Measurements from ENCODE around the gene PTGFRN.

- TF ChIP-seq, protein P1, sequence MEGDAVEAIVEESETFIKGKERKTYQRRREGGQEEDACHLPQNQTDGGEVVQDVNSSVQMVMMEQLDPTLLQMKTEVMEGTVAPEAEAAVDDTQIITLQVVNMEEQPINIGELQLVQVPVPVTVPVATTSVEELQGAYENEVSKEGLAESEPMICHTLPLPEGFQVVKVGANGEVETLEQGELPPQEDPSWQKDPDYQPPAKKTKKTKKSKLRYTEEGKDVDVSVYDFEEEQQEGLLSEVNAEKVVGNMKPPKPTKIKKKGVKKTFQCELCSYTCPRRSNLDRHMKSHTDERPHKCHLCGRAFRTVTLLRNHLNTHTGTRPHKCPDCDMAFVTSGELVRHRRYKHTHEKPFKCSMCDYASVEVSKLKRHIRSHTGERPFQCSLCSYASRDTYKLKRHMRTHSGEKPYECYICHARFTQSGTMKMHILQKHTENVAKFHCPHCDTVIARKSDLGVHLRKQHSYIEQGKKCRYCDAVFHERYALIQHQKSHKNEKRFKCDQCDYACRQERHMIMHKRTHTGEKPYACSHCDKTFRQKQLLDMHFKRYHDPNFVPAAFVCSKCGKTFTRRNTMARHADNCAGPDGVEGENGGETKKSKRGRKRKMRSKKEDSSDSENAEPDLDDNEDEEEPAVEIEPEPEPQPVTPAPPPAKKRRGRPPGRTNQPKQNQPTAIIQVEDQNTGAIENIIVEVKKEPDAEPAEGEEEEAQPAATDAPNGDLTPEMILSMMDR (IDR thresholded peaks at IDR 0.05; ENCODE audit: low read depth, low read length, missing input control) = no peak
- no peak for TF ChIP-seq RXRA (IDR thresholded peaks at IDR 0.05)
- TF ChIP-seq, protein P2, sequence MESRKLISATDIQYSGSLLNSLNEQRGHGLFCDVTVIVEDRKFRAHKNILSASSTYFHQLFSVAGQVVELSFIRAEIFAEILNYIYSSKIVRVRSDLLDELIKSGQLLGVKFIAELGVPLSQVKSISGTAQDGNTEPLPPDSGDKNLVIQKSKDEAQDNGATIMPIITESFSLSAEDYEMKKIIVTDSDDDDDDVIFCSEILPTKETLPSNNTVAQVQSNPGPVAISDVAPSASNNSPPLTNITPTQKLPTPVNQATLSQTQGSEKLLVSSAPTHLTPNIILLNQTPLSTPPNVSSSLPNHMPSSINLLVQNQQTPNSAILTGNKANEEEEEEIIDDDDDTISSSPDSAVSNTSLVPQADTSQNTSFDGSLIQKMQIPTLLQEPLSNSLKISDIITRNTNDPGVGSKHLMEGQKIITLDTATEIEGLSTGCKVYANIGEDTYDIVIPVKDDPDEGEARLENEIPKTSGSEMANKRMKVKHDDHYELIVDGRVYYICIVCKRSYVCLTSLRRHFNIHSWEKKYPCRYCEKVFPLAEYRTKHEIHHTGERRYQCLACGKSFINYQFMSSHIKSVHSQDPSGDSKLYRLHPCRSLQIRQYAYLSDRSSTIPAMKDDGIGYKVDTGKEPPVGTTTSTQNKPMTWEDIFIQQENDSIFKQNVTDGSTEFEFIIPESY (IDR thresholded peaks at IDR 0.05) = no peak
- TF ChIP-seq, protein P3, sequence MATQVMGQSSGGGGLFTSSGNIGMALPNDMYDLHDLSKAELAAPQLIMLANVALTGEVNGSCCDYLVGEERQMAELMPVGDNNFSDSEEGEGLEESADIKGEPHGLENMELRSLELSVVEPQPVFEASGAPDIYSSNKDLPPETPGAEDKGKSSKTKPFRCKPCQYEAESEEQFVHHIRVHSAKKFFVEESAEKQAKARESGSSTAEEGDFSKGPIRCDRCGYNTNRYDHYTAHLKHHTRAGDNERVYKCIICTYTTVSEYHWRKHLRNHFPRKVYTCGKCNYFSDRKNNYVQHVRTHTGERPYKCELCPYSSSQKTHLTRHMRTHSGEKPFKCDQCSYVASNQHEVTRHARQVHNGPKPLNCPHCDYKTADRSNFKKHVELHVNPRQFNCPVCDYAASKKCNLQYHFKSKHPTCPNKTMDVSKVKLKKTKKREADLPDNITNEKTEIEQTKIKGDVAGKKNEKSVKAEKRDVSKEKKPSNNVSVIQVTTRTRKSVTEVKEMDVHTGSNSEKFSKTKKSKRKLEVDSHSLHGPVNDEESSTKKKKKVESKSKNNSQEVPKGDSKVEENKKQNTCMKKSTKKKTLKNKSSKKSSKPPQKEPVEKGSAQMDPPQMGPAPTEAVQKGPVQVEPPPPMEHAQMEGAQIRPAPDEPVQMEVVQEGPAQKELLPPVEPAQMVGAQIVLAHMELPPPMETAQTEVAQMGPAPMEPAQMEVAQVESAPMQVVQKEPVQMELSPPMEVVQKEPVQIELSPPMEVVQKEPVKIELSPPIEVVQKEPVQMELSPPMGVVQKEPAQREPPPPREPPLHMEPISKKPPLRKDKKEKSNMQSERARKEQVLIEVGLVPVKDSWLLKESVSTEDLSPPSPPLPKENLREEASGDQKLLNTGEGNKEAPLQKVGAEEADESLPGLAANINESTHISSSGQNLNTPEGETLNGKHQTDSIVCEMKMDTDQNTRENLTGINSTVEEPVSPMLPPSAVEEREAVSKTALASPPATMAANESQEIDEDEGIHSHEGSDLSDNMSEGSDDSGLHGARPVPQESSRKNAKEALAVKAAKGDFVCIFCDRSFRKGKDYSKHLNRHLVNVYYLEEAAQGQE (IDR thresholded peaks at IDR 0.05) = no peak
- no peak for TF ChIP-seq JUND (IDR thresholded peaks at IDR 0.05)
- no peak for TF ChIP-seq SP1 (IDR thresholded peaks at IDR 0.05)
Observed at GRCh38 chr1:116914667-116915066, 5.0 kb downstream of the PTGFRN start.
